C4-2B (cell line): ENCODE measurements around the gene PELI2.

Experiments used
- H3K27ac ChIP-seq: fragments of 450-650 bp; 2 replicates; pipeline ENCODE4 v1.5.1; 2017
- ZFX ChIP-seq: fragments of 450-650 bp; IDR thresholded peaks from 2 replicates; pipeline ENCODE4 v1.6.1; 2017
- TF ChIP-seq, protein P1 (sequence below): fragments of 450-650 bp; conservative IDR thresholded peaks from 2 replicates; pipeline ENCODE4 v1.5.1; 2017; ENCODE audit warnings: mild to moderate bottlenecking

Gene PELI2

DNA sequence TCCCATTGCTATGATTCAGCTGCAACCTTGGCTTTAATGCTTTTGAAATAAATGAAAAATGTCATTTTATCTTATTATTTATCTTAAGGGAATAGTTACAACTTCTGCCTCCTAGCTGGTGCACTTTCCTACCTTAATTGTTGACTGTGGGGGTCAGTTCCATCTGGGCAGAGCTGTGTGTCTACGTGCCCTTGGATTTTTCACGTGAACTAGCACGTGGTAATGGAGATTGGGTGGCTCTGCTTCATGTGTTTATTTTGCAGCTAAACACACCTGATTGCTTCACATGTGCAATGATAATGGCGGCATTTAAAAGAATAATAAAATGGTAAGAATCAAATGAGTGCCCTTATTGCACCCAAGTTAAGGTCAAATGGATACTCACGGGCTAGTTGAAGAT lies 10.6 kb upstream of the PELI2 start:
- TF ChIP-seq, protein P1, sequence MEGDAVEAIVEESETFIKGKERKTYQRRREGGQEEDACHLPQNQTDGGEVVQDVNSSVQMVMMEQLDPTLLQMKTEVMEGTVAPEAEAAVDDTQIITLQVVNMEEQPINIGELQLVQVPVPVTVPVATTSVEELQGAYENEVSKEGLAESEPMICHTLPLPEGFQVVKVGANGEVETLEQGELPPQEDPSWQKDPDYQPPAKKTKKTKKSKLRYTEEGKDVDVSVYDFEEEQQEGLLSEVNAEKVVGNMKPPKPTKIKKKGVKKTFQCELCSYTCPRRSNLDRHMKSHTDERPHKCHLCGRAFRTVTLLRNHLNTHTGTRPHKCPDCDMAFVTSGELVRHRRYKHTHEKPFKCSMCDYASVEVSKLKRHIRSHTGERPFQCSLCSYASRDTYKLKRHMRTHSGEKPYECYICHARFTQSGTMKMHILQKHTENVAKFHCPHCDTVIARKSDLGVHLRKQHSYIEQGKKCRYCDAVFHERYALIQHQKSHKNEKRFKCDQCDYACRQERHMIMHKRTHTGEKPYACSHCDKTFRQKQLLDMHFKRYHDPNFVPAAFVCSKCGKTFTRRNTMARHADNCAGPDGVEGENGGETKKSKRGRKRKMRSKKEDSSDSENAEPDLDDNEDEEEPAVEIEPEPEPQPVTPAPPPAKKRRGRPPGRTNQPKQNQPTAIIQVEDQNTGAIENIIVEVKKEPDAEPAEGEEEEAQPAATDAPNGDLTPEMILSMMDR = no peak
- no peak for TF ChIP-seq ZFX
- H3K27ac ChIP-seq = no peak overlapping the region

DNA sequence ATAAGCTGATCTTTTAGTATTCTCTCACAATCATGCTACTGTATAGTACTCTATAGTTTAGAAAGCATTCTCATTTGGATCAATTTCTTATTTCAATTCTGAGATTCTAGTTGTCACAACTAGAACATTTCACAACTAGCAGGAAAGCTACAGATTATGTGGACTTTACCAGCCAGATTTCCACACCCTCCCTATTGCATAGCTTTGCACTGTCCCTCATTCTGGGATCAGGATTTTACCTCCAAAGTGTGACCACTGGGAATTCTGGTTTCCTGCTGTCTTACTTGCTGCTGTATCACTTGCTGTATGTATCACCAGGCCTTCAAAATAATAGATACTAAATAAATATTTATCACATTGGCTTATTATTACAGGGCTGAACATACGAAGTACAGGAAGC lies 10.2 kb upstream of the PELI2 start:
- no peak for TF ChIP-seq ZFX
- TF ChIP-seq, protein P1 = no peak
- H3K27ac ChIP-seq = no peak overlapping the region

DNA sequence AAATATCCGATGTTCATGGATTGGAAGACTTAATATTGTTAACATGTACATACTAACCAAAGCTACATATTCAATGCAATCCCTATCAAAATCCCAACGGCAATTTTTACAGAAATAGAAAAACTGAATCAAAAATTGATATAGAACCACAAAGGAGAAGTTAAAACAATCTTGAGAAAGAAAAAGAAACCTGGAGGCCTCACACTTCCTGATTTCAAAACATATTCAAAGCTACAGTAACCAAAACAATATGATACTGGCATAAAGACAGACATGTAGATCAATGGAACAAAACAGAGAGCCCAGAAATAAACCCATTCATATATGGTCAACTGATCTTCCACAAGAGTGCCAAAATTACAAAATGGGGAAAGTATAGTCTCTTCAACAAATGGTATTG lies 5.4 kb upstream of the PELI2 start:
- H3K27ac ChIP-seq = no peak overlapping the region
- TF ChIP-seq, protein P1 = no peak
- TF ChIP-seq ZFX = no peak

DNA sequence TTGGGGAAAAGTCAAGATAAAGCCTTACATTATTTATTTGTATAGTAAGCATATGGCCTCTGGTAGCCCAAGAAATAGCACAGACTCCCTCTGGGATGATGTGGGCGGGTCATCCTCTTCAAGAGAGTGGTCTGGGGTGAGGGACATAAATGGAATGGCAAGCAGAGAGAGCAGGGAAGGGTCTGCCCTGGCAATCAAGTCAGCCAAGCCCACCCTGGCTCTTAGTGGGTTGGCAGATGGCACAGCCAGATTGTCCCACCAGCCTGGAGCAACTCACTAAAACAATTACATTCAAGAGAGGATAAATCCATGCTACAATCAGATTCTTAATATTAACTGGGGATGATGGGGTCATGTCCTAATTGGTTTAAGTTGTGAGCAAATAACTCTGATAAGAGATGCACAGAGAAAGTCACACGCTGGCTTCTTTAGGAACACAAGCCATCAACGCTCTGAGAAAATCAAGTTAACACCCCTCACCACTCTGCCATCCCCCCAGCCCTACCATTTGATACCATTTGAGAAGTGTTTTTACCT lies 2.8 kb upstream of the PELI2 start:
- TF ChIP-seq ZFX = no peak
- TF ChIP-seq, protein P1 = no peak
- no peak overlapping the region for H3K27ac ChIP-seq

DNA sequence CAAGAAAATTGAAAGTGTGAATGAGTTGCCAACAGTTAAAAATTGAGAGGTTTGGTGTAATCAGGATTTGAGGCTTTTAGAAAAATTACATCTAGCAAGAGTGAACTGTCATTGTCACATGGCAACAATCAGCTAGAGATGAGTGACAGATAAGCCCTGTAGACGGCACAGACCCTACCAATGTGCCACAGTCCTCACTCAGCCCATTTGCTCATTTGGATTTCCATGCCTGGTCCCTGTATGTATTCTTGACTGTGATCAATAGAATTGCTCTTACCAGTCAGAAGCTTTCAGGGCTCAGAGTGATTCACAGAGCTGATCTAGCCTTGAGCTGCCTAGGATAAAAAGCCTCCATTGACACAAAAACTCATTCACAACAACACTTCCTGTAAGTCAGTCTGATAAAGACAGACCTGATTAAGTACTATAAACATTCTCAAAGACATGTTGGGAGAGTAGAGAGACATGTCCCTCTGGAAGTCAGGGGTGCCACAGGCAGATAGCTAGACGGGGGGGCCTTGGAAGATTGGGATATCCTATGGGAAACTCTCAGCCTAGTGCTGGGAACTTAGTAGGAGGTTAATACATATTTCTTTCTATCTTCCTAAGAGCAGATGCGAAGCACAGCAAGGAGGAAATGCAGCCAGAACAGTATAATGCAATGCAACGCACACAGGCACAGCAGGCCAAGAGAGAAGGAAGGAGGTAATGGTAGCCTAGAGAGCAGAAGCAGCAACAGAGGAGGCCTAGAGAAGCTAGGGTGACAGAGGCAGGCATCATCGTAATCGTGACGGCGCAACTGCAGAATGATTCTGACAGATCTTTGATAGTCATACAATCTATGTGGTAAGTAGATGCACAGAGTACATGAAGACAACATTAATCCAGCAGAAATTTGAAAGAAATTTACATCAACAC lies 2.0 kb upstream of the PELI2 start:
- no peak overlapping the region for H3K27ac ChIP-seq
- TF ChIP-seq, protein P1 = no peak
- TF ChIP-seq ZFX = no peak

DNA sequence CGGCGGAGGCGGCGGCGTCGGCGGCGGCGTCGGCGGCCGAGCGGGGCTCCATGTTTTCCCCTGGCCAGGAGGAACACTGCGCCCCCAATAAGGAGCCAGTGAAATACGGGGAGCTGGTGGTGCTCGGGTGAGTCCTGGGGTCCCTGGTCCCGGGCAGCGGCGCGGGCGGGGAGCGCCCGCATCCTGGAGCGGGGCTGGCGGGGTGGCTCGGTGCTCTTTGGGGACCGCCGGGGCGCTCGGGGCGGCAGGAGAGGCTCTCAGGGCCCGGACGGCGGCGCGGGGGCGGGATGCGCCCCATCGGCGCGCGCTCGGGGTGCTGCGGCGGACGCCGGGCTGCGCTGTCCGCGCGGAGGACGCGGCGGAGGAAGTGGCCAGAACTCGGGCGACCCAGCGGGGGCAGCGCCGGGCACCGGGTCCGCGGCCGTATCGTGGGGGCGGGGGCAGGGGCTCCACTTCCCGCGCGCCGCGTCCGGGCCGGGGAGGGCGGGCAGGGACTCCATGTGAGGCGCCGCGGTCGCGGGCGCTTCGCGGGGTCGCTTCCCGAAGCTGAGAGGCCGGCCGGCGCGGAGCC lies 485 bp downstream of the PELI2 start:
- H3K27ac ChIP-seq = peak overlapping the region; percentile 39
- TF ChIP-seq ZFX = no peak
- TF ChIP-seq, protein P1 = peak; percentile 7; the same call in 1 of the 2 replicates
